ENCODE measurements around the gene CYP27B1.

DNA sequence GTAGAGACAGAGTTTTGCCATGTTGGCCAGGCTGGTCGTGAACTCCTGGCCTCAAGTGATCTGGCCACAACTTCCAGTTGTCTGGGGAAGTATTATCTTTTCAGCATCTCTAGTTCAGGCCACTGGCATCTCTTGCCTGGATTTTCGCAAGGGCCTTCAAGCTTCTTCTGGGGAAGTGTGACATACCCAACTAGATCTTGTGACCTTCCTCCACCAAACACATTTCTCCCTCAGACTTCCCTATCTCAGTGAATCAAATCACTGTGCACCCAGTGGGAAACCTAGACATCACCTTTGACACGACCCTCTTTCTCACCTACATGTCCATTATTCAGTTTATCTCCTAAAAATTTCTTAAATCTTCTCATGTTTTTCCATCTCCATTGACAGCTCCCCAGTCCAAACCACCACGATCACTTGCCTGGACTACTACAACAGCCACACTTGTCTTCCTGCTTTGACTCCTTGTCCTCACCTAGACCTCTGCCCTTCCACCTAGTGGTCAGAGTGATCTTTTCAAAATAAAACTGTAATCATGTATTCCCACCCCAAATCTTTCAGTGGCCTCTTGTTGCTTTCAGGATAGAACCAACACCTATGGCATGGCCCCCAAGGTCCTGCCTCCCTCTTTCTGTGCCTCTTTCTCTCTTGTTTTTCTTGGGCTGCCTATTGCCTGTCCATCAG lies 8.8 kb upstream of the CYP27B1 start:
- TF ChIP-seq CTCF (conservative IDR thresholded peaks at IDR 0.05; ENCODE audit: low read length) (peak; percentile 67), EZH2phosphoT487 (IDR thresholded peaks at IDR 0.05; ENCODE audit: borderline replicate concordance, low read depth, low read length) (no peak)
